ENCODE results near the gene TP53TG3E.
"Not testable (repeated sequence)": the region's sequence is repeated elsewhere in the genome, so short reads cannot be mapped to it uniquely, and the experiment has no call there.

Gene TP53TG3E, protein sequence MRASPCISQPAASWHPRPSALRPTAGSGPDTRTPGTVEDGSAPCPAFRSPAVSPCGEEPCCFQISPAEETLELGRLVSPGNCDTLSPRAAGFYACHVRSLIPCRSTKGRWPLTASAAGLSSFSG

GRCh38 chr16:33304006-33304405 lies at the start of gene TP53TG3E:
TP53TG3E (plus strand) TSS chr16:33304306; CDS start chr16:33304374, 68 bp downstream.
- not testable (repeated sequence) for DNase-seq (ENCODE audit: low read depth)

- DNase-seq (ENCODE audit: low read depth), result not testable (repeated sequence)
These were observed 32.3 kb downstream of the TP53TG3E start for GRCh38 chr16:33336226-33337012.

DNA sequence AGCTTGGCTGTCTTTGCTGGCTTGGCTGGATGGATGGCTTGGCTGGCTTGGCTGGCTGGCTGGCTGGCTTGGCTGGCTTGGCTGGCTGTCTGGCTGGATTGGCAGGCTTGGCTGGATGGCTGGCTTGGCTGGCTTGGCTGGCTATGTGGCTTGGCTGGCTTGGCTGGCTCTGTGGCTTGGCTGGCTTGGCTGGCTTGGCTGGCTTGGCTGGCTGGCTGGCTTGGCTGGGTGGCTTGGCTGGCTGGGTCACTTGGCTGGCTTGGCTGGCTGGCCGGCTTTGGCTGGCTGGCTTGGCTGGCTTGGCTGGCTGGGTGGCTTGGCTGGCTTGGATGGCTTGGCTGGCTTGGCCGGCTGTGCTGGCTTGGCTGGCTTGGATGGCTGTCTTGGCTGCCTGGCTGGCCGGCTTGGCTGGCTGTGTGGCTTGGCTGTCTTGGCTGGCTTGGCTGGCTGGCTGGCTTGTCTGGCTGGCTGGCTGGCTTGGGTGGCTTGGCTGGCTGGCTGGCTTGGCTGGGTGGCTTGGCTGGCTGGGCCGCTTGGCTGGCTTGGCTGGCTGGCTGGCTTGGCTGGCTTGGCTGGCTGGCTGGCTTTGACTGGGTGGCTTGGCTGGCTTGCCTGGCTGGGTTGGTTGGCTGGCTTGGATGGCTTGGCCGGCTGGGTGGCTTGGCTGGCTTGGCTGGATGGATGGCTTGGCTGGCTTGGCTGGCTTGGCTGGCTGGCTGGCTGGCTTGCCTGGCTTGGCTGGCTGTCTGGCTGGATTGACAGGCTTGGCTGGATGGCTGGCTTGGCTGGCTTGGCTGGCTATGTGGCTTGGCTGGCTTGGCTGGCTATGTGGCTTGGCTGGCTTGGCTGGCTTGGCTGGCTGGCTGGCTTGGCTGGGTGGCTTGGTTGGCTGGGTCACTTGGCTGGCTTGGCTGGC lies 33.8 kb downstream of the TP53TG3E start:
- DNase-seq (ENCODE audit: low read depth), result not testable (repeated sequence)

DNA sequence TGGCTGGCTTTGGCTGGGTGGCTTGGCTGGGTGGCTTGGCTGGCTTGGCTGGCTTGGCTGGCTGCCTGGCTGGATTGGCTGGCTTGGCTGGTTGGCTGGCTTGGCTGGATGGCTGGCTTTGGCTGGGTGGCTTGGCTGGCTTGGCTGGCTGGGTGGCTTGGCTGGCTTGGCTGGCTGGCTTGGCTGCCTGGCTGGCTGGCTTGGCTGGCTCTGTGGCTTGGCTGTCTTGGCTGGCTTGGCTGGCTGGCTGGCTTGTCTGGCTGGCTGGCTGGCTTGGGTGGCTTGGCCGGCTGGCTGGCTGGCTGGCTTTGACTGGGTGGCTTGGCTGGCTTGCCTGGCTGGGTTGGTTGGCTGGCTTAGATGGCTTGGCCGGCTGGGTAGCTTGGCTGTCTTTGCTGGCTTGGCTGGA lies 34.4 kb downstream of the TP53TG3E start:
- DNase-seq (ENCODE audit: low read depth), result not testable (repeated sequence)

GRCh38 chr16:33339093-33340061 lies 35.3 kb downstream of the TP53TG3E start:
- not testable (repeated sequence) for DNase-seq (ENCODE audit: low read depth)

Data from fibroblast of the conjunctiva (primary cell).